ENCODE measurements around the gene PLD5. TPM values are rescaled to one million over a fixed set of nuclear protein-coding genes. Genes with fewer than 3 reads are reported as not detected.

PLD5 gene
- total and polyA plus RNA-seq, 8 donors: 0.04 to 0.71 (median 0.24) TPM; not detected in 2

- intact Hi-C loops (cut with DNase I): no loop called here
- Histone ChIP-seq H3K36me3 (no peaks in the 10 kb centered on the region), H3K27me3 (no peaks in the 10 kb centered on the region), H3K9me3 (no peaks in the 10 kb centered on the region), H3K27ac (no peak overlapping the region), H3K4me1 (no peaks in the 10 kb centered on the region), H3K4me3 (no peak overlapping the region)
- DNase-seq (no peak), ATAC-seq (no peak), FAIRE-seq (no peak)
- WGBS, 2 donors: 81 to 84% methylated on average over 3 of the region's 3 CpGs
- TF ChIP-seq CTCF (IDR thresholded peaks at IDR 0.05): no peak
Measured at GRCh38 chr1:242431786-242432185, 92.7 kb downstream of the PLD5 start.

- Histone ChIP-seq H3K4me1 (no peaks in the 10 kb centered on the region), H3K27me3 (no peaks in the 10 kb centered on the region), H3K9me3 (no peaks in the 10 kb centered on the region), H3K27ac (no peak overlapping the region), H3K4me3 (no peak overlapping the region), H3K36me3 (no peaks in the 10 kb centered on the region)
- no peak for FAIRE-seq
- 50 to 55% methylated on average over 4 of the region's 4 CpGs for WGBS, 2 donors
- intact Hi-C loops (cut with DNase I): no loop called here
- no peak for ATAC-seq
- TF ChIP-seq CTCF (IDR thresholded peaks at IDR 0.05): no peak
- DNase-seq: no peak
Measured at GRCh38 chr1:242430956-242431355, 93.5 kb downstream of the PLD5 start.

- TF ChIP-seq CTCF (IDR thresholded peaks at IDR 0.05): no peak
- H3K27me3 ChIP-seq: peaks cover 0 to 4% (median 0%) of the 10 kb centered on the region in 4 donors
- H3K36me3 ChIP-seq: no peaks in the 10 kb centered on the region
- intact Hi-C loops (cut with DNase I): no loop called here
- no peak for DNase-seq
- FAIRE-seq: no peak
- no peak overlapping the region for H3K27ac ChIP-seq
- H3K9me3 ChIP-seq: no peaks in the 10 kb centered on the region
- H3K4me1 ChIP-seq: no peaks in the 10 kb centered on the region
- no peak overlapping the region for H3K4me3 ChIP-seq
- no peak for ATAC-seq
- WGBS, 2 donors: 51 to 59% methylated on average over 8 of the region's 8 CpGs
Measured at GRCh38 chr1:242428399-242429190, 95.9 kb downstream of the PLD5 start.

GRCh38 chr1:242427519-242427918, 97.0 kb downstream of the PLD5 start:
- ATAC-seq: no peak
- peaks cover 0 to 4% (median 0%) of the 10 kb centered on the region in 4 donors for H3K27me3 ChIP-seq
- H3K27ac ChIP-seq: no peak overlapping the region
- 49 to 62% methylated on average over 4 of the region's 4 CpGs for WGBS, 2 donors
- no peaks in the 10 kb centered on the region for H3K9me3 ChIP-seq
- no peak for FAIRE-seq
- DNase-seq: no peak
- H3K36me3 ChIP-seq: no peaks in the 10 kb centered on the region
- intact Hi-C loops (cut with DNase I): no loop called here
- no peaks in the 10 kb centered on the region for H3K4me1 ChIP-seq
- TF ChIP-seq CTCF (IDR thresholded peaks at IDR 0.05): no peak
- no peak overlapping the region for H3K4me3 ChIP-seq

- no peaks in the 10 kb centered on the region for H3K36me3 ChIP-seq
- no peaks in the 10 kb centered on the region for H3K9me3 ChIP-seq
- H3K4me1 ChIP-seq: no peaks in the 10 kb centered on the region
- peaks cover 0 to 4% (median 0%) of the 10 kb centered on the region in 4 donors for H3K27me3 ChIP-seq
- H3K27ac ChIP-seq: no peak overlapping the region
- intact Hi-C loops (cut with DNase I): no loop called here
- H3K4me3 ChIP-seq: no peak overlapping the region
- no peak for TF ChIP-seq CTCF (IDR thresholded peaks at IDR 0.05)
- FAIRE-seq: no peak
- ATAC-seq: no peak
- DNase-seq: no peak
- WGBS, 2 donors: 74 to 85% methylated on average over 6 of the region's 6 CpGs
Measured at GRCh38 chr1:242426271-242426905, 98.1 kb downstream of the PLD5 start.
